HG03108 (cell line): ENCODE results near the gene SFR1.
"Not testable (repeated sequence)": the region's sequence is repeated elsewhere in the genome, so short reads cannot be mapped to it uniquely, and the experiment has no call there.

Source experiments
- ATAC-seq: cut with Tn5 transposase; IDR thresholded peaks from one replicate; pipeline ENCODE4 v1.9.1; 2021; ENCODE audit warnings: moderate library complexity; ENCODE audit not compliant: unreplicated experiment

The SFR1 gene

DNA sequence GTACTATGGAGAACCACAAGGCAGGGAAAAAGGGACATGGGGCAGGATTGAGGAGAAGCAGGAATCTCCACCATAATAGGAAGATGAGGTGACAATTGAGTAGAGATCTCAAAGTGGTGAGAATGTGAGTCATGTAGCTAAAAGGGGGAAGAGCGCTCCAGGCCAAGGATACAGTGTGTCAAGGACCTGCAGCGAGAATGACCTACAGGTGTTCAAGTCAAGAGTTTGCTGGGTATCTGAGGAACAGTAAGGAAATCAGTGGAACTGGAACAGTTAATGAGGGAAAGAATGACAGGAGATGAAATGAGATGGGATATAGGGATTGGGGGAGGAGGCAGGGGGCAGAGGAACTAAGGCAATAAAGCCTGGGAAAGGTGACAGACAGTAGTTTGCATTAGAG is 33.6 kb downstream of the SFR1 start:
- no peak for ATAC-seq

DNA sequence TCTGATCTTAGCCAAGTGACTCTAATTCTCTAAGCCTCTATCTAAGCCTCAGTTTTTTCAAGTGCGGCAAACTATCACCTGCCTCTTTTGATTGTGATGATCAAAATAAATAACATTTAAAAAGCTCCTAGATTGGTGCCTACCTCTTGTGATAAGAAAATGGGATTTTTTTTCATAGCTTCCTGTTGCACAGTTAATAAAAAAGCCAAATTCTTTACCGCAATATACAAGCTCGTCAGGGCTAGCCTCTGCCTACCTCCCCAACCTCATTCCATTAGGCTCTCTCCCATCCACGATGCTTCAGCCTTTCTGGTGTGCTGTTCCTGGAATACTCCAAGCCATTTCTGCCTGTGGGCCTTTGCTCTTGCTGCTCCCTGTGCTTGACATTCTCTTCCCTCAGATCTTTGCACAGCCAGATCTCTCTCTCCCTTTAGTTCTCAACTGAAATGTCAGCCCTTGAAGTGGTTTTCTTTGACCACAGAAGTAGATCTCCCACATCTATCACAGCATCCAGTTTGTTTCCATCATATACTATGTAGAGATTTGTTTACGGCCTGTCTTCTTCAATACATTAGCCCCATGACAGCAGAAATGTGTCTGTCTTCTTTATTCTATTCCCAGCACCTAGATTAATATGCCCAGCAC is 48.8 kb downstream of the SFR1 start:
- no peak for ATAC-seq

DNA sequence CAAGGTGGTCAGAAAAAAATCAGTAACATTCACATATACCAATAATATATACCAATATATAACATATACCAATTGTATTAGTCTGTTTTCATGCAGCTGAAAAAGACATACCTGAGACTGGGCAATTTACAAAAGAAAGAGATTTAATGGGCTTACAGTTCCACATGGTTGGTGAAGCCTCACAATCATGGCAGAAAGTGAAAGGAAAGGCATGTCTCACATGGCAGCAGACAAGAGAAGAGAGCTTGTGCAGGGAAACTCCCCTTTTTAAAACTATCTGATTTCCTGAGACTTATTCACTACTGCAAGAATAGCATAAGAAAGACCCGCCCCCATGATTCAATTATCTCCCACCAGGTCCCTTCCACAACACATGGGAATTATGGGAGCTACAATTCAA is 52.2 kb downstream of the SFR1 start:
- ATAC-seq = not testable (repeated sequence)
